Omental fat pad (tissue), 4 donors: ENCODE measurements around the gene NOL6. TPM values are rescaled to one million over a fixed set of nuclear protein-coding genes. Genes with fewer than 3 reads are reported as not detected.
"Not testable (repeated sequence)": the region's sequence is repeated elsewhere in the genome, so short reads cannot be mapped to it uniquely, and the experiment has no call there.

Source experiments
- ATAC-seq: fragments of 150-250 bp; one replicate; pipeline ENCODE4 v1.9.1; 2016; ENCODE audit warnings: mild to moderate bottlenecking, moderate library complexity; ENCODE audit not compliant: low FRiP score
- DNase-seq: peaks from one replicate; pipeline ENCODE4 v3.0.0-alpha.2; 2019; ENCODE audit warnings: low spot score
- total RNA-seq, 4 donors: library from RNA; depleted of rRNA; stranded (reverse); fragments of >200 nt; gene quantifications; one replicate each; pipeline ENCODE4 v1.1.0, GENCODE V29; 2016
- TF ChIP-seq, protein P1 (sequence below), 3 donors: fragments of 450-650 bp; IDR thresholded peaks; one replicate each; pipeline ENCODE4 v1.5.1; 2016 to 2017; ENCODE audit warnings: antibody characterized with exemption in 3 of 3, mild to moderate bottlenecking in 3 of 3, moderate library complexity in 2 of 3

NOL6 gene
- total RNA-seq, 4 donors from 2014 or later, result 19.1 to 76.7 (median 21.4) TPM

DNA sequence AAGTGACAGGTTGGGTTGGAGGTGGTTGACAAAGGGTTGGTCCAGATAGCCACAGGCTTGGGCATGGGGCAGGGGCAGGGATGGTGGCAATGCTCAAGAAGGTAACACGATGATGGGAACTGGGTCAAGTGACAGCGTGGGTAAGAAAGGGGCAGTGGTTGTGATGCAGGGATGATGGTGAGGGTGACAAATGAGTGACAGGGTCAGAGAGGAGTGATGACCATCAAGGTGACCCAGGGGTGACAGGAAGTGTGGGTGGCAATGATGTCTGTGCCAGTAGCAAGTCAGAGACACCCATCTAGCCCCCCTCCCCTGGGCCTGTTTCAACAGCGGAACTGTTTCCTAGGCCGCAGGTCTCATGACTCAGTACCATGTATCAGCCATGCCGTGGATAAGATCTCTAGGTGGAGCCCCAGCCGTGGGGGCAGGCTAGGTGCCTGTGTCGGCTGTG is 46.9 kb downstream of the NOL6 start:
- TF ChIP-seq, protein P1, sequence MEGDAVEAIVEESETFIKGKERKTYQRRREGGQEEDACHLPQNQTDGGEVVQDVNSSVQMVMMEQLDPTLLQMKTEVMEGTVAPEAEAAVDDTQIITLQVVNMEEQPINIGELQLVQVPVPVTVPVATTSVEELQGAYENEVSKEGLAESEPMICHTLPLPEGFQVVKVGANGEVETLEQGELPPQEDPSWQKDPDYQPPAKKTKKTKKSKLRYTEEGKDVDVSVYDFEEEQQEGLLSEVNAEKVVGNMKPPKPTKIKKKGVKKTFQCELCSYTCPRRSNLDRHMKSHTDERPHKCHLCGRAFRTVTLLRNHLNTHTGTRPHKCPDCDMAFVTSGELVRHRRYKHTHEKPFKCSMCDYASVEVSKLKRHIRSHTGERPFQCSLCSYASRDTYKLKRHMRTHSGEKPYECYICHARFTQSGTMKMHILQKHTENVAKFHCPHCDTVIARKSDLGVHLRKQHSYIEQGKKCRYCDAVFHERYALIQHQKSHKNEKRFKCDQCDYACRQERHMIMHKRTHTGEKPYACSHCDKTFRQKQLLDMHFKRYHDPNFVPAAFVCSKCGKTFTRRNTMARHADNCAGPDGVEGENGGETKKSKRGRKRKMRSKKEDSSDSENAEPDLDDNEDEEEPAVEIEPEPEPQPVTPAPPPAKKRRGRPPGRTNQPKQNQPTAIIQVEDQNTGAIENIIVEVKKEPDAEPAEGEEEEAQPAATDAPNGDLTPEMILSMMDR (IDR thresholded peaks at IDR 0.05), result no peak
- ATAC-seq (no peak), DNase-seq (no peak)

DNA sequence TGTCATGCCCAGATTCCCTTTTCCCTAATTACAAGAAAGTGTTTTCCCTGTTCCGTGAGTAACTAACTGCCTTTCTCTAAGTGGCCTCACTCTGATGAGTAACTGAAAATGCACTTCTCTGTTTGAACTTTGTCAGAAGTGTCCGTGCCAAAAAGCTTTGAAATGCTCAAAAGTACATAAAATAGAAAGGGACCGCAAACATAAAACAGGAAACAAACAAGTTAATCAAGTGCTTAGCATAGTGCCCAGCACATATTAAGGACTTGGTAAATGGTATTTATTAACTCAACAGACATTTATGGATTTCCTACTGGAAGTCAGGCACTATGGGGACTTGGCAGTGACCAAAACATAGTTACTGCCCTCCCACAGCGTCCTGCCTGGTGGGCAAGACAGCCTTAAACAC is 48.6 kb downstream of the NOL6 start:
- ATAC-seq, result no peak
- DNase-seq, result no peak
- TF ChIP-seq, protein P1 (IDR thresholded peaks at IDR 0.05), result no peak

DNA sequence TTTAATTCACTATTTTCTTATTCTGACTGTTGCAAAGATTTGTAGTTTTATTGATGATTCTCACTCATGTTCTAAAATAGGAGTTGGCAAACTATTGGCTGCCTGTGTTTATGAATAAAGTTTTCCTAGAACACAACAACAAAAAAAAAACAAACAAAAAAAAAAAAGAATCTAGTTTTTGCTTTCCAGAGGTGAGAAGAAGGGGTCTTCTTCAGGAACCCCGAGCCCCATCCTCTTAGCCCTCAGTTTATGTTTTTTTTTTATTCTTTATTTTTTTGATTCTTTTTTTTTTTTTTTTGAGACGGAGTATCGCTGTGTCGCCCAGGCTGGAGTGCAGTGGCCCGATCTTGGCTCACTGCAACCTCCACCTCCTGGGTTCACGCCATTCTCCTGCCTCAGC is 49.2 kb downstream of the NOL6 start:
- ATAC-seq, DNase-seq: not testable (repeated sequence)

DNA sequence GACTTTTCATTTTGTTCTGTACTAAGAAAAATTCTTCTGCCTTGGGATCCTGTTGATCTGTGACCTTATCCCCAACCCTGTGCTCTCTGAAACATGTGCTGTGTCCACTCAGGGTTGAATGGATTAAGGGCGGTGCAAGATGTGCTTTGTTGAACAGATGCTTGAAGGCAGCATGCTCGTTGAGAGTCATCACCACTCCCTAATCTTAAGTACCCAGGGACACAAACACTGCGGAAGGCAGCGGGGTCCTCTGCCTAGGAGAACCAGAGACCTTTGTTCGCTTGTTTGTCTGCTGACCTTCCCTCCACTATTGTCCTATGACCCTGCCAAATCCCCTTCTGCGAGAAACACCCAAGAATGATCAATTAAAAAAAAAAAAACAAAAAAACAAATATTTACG is 49.7 kb downstream of the NOL6 start:
- not testable (repeated sequence) for DNase-seq, ATAC-seq

DNA sequence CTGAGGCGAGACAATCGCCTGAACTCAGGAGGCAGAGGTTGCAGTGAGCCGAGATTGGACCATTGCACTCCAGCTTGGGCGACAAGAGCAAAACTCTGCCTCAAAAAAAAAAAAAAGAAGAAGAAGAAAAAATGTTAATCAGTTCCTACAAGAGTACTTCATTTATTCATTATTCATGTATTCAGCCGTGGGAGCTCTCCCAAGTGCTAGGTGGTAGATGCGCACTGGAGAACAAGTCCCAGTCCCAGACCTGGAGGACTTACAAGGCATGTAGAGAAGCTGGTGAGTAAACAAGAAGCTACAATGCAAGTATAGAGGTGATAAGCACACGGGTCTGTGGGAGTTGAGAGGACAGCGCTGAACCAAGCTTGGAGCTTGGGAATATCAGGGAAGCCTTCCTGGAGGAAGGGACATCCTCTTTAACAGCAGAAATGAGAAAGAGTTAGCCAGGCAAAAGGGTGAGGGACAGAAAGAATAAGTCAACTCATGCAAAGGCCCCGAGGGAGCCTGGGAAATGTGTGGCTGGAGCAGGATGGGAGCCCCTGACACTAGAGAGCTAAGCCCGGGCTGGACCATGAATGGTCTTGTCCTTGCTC is 53.9 kb downstream of the NOL6 start:
- ATAC-seq, result no peak
- no peak for DNase-seq
- TF ChIP-seq, protein P1 (IDR thresholded peaks at IDR 0.05), result no peak

DNA sequence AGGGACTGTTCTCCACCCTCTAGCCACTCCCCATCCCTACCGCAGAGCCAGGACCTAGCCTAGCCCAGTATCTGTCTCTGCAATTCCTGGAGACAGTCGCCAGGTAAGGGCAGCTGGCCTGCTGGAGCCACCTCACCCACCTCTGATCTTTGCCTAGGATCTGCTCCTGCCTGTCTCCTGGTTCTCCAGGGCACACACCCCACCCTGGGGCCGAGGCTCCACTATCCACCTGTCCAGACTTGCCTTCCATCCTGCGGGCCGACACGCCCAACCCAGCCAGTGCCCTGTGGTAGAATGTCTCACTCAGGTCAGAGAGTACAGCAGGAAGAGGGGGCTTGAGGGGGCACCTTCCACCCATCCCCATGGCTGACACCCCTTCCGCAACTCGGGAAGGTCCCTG is 55.6 kb downstream of the NOL6 start:
- TF ChIP-seq, protein P1 (IDR thresholded peaks at IDR 0.05), result no peak
- DNase-seq (no peak), ATAC-seq (no peak)

DNA sequence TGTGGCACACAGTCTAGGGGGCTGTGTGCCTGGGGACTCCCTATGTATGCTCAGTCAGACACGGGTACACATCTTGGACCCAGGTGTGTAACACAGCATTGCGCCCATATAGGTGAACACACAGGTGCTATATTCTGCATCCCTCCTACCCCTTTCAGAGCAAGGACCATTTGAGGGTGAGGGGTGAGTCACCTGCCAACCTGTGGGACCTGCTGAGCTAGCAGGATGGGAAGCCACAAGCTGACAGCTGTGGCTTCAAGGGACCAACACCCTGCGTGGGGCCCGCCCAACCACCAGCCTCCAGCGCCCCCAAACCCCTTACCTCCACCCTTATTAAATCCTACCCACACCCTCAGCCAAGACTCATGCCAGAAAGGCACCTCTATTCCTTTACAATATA is 56.7 kb downstream of the NOL6 start:
- no peak for ATAC-seq
- TF ChIP-seq, protein P1 (IDR thresholded peaks at IDR 0.05), result no peak
- no peak for DNase-seq

DNA sequence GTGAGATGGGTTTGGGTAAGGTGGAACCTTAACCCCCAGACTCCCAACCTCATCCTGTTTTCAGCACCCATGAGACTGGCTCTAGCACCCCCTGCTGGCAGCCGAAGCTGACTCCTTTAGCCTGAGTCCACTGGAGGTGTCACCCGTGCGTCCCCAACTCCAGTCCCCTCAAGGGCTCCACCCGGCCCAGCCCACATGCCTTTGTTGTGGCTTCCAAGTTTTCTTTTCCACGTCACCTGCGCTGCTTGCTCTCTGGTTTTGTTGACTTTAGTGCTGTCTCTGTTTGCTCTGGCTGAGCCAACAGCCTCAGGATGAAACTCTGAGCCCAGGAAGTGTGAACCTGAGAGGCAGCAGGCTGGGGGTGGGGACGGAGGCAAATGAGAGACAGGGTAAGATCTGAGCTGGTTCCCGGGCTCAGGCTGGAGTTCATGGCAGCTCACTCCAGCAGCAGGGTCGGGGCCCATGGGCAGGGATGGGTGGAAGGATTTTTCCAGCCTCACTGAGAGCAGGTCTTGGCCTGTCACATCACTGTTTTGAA is 58.2 kb downstream of the NOL6 start:
- ATAC-seq, result peak; percentile 55
- TF ChIP-seq, protein P1 (IDR thresholded peaks at IDR 0.05), result no peak
- peak; percentile 88 for DNase-seq
